ENCODE results near the gene LPO.

The LPO gene

DNA sequence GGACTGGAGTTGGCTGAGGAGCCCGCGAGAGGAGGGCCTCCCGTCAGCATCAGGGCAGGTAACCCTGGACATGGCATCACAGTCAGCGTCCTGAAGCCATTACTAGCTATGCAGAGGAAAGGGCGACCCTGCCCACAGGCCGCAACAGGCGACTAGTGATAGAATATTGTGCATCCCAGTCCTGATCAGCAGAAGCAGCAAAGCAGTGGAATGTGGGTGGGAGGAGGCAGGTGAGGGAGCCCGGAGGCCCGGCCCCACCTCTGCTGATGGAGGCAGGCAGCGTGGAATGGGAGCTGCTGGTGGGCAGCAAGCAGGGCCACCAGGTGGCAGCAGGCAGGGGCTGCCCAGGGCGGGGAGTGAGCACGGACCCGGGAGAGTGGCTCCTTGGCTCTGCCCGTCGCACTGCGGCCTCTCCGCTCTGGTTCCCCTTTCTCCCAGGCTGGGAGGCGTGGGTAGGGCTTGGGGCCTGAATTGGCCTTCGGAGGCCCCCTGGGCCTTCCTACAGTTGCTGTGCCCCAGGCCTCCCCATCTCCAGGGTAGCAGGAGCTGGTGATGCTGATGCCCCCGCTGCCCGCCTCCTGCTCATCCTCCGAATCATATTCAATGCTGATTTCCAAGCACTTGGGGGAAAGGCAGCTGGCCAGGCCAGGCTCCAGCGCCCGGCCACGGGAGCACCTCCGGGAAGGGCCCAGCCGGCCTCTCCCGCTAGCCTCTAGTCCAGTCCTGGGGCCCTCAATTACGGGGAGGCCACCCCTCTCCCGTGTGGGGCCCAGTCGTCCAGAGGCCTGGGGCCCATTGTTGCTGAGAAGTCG is 70.0 kb downstream of the LPO start:
- no peaks in the 10 kb centered on the region for H3K27me3 Mint-ChIP-seq
- no peak overlapping the region for H3K4me3 Mint-ChIP-seq
- DNase-seq (ENCODE audit: low spot score in 2 of 2), result peak in 1 of 2 donors; percentile 8
- no peaks in the 10 kb centered on the region for H3K9me3 Mint-ChIP-seq
- H3K36me3 Mint-ChIP-seq (ENCODE audit: insufficient read depth), result peaks cover 14% of the 10 kb centered on the region
- peaks cover 5% of the 10 kb centered on the region for H3K4me1 Mint-ChIP-seq
- no peak overlapping the region for H3K27ac Mint-ChIP-seq (ENCODE audit: low read depth)
- ATAC-seq (replicated peaks; ENCODE audit: extremely low read depth, poor library complexity, severe bottlenecking), result no peak

DNA sequence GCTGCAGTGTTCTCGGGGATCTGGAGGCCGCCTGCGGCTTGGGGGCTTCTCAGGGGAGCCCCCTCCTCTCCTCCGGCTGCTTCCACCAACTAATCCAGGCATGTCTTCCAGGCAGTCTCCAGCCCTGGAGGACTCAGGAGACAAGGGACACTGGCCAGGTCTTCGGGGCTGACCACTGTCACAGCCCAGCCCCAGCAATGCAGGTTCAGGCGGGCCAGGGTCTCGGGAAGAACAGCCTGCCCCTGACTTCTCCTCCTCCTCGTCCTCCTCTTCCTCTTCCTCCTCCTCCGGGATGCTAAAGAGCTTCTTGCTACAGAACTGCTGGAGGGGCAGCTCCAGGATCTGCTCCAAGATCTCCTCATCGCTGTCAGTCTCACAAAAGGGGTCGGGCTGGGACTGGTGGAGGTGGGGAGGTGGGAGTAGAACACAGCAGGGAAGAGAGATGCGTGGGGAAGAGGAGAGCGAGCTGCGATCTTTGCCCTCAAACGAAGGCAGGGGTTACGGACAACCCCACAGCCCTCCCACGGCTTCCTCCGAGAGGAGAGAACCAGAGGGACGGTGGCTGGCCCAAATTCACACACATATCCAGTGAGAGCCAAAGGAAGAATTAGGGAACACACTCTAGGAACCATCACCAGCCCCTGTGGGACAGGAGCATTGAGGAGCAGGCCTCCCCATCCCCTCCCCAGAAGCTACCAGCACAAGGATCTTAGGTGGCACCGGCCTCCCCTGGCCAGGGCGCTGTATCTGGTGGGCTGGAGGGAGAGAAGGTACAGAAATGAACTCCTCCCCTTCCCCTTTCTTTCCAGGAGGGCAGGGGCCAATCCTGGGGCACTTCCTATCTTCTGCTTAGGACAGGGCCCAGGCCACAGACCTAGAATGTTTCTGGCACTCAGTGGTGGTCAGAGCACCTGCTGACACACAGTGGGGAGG is 70.9 kb downstream of the LPO start:
- H3K4me1 Mint-ChIP-seq, result peaks cover 2% of the 10 kb centered on the region
- H3K36me3 Mint-ChIP-seq (ENCODE audit: insufficient read depth), result peaks cover 20% of the 10 kb centered on the region
- no peak for ATAC-seq (replicated peaks; ENCODE audit: extremely low read depth, poor library complexity, severe bottlenecking)
- no peak overlapping the region for H3K27ac Mint-ChIP-seq (ENCODE audit: low read depth)
- no peaks in the 10 kb centered on the region for H3K27me3 Mint-ChIP-seq
- no peaks in the 10 kb centered on the region for H3K9me3 Mint-ChIP-seq
- DNase-seq (ENCODE audit: low spot score in 2 of 2), result peak in 1 of 2 donors; percentile 8
- no peak overlapping the region for H3K4me3 Mint-ChIP-seq

DNA sequence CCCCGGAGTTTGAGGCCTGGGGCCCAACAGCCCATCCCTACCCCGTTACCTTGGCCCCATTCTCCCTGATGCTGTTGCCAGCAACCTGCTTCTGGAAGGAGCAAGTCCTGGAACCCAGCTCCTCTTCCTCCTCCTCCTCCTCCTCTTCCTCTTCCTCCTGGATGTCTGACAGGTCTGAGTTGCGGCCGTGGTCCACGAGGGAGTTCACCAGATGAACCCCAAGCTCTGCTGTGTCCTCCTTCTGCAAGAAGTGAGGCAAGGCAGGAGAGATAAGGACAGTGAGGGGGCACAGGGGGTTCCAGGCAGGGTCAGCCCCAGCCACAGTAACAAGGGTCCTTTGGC is 71.5 kb downstream of the LPO start:
- Mint-ChIP-seq H3K9me3 (no peaks in the 10 kb centered on the region), H3K4me1 (no peaks in the 10 kb centered on the region), H3K4me3 (no peak overlapping the region), H3K27me3 (no peaks in the 10 kb centered on the region), H3K27ac (ENCODE audit: low read depth) (no peak overlapping the region), H3K36me3 (ENCODE audit: insufficient read depth) (peaks cover 22% of the 10 kb centered on the region)
- ATAC-seq (replicated peaks; ENCODE audit: extremely low read depth, poor library complexity, severe bottlenecking) (no peak), DNase-seq (ENCODE audit: low spot score in 2 of 2) (peak in 1 of 2 donors; percentile 6)

DNA sequence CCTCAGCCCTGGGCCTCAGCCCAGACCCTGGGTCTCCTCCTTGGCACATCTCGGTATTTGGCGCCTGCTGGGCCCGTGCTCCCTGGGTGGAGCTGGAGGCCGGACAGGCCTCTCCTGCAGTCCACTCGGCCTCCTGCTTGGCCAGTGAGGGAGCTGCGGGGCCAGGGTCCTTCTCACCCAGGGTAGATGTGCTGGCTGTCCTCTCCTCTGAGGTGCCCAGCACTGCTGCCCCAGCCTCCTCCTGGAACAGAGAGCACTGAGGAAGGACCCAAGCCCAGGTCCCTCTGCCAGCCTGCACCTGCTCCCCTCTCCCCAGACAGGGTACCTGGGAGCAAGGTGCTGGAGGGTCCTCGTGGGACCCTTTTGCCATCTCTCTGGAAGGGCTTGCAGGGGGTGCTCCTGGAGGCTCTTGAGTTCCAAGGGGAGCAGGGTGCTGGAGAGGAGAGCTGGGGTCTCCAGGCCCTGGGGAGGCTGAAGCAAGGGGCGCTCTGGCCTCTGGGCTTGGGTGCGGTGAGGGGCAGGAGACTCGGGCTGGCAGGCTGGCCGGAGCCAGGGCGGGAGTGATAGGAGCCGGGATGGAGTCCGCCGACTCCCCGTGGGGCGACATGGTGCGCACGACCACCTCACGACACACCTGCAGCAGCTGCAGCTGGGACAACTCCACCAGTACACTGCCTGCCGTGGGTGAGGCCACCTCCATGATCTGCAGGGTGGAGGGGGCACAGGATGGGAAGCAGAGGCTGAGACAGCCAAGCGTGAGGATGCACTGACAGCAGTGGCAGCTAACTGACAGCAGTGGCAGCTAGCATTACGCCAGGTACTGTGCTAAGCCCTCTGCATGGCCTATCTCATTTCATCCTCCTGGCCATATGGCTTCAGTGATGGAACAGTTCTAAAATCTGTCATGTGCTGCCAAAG is 72.4 kb downstream of the LPO start:
- no peak for ATAC-seq (replicated peaks; ENCODE audit: extremely low read depth, poor library complexity, severe bottlenecking)
- H3K27me3 Mint-ChIP-seq, result no peaks in the 10 kb centered on the region
- no peaks in the 10 kb centered on the region for H3K4me1 Mint-ChIP-seq
- DNase-seq (ENCODE audit: low spot score in 2 of 2), result peak in 1 of 2 donors; percentile 9
- peaks cover 23% of the 10 kb centered on the region for H3K36me3 Mint-ChIP-seq (ENCODE audit: insufficient read depth)
- no peak overlapping the region for H3K4me3 Mint-ChIP-seq
- H3K9me3 Mint-ChIP-seq, result no peaks in the 10 kb centered on the region
- no peak overlapping the region for H3K27ac Mint-ChIP-seq (ENCODE audit: low read depth)

DNA sequence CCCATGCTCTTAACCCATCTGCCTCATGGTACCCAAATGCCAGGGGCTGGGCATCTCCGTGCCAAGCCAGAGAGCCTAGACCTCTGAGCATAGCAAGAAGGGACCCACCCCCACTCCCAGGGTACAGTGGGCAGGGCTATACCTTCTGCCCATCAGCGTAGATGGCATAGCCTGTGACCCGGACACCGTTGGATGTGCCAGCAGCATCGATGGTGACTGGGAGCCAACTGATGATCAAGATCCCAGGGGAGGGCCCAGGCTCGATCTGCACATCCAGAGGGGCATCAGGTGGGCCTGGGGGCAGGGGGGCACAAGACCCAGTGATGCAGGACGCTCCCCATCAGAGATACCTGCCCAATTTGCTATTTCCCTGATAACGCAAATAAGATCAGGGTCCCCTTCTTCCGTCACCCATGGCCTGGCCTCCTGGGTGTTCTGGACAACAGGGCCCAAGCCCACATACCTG is 73.1 kb downstream of the LPO start:
- H3K27me3 Mint-ChIP-seq, result no peaks in the 10 kb centered on the region
- no peak overlapping the region for H3K27ac Mint-ChIP-seq (ENCODE audit: low read depth)
- H3K4me1 Mint-ChIP-seq, result no peaks in the 10 kb centered on the region
- DNase-seq (ENCODE audit: low spot score in 2 of 2) (peak in 1 of 2 donors; percentile 9), ATAC-seq (replicated peaks; ENCODE audit: extremely low read depth, poor library complexity, severe bottlenecking) (no peak)
- no peaks in the 10 kb centered on the region for H3K9me3 Mint-ChIP-seq
- no peak overlapping the region for H3K4me3 Mint-ChIP-seq
- peaks cover 23% of the 10 kb centered on the region for H3K36me3 Mint-ChIP-seq (ENCODE audit: insufficient read depth)

DNA sequence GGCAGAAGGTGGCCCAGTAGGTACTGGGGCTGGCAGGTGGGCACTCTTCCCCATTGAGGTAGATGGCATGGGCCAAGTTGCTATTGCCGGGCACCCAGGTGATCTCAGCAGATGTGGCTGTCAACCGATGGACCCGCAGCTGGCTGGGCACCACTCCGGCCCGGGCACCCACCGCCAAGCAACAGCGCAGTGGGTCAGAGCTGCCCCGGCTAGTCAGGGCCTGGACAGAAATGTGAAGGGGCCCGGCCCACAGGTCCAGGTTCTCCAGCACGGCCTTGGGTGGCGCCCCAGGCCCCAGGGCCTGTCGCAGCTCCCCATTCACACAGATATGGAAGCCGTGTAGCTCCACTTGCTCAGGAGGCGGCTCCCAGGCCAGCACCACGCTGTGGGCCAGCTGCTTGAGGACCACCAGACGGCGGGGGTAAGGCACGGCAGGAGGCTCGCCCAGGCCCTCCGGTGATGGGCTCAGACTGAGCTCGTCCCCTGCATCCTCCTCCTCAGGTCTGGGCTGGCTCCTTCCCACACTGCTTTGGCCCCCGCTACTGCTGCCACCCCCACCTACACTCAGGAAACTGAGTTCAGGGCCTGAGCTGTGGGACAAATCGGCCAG is 73.7 kb downstream of the LPO start:
- peak; percentile 7 to 9 for DNase-seq (ENCODE audit: low spot score in 2 of 2)
- Mint-ChIP-seq H3K27ac (ENCODE audit: low read depth) (peak overlapping the region; percentile 90), H3K36me3 (ENCODE audit: insufficient read depth) (peaks cover 25% of the 10 kb centered on the region), H3K4me3 (no peak overlapping the region), H3K4me1 (peaks cover 1% of the 10 kb centered on the region), H3K27me3 (no peaks in the 10 kb centered on the region), H3K9me3 (no peaks in the 10 kb centered on the region)
- no peak for ATAC-seq (replicated peaks; ENCODE audit: extremely low read depth, poor library complexity, severe bottlenecking)

DNA sequence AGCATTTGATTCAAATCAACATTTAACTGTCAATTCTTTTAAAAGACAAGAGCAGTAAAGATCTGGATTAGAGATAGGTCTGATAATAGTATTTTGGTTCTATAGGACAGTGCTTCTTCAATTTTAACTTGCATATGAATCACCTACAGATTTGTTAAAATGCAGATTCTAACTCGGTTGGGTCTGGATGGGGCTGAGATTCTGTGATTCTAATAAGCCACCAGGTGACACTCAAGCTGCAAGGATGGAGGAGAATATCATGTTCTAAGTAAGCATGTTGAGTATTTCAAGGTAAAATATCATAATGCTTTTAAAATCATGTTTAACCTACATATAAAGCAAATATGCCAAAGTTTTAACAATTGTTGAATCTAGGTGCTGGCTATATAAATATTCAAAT is 74.4 kb downstream of the LPO start:
- Mint-ChIP-seq H3K4me3 (no peak overlapping the region), H3K9me3 (no peaks in the 10 kb centered on the region), H3K27me3 (no peaks in the 10 kb centered on the region), H3K27ac (ENCODE audit: low read depth) (peak overlapping the region; percentile 90), H3K36me3 (ENCODE audit: insufficient read depth) (peaks cover 30% of the 10 kb centered on the region), H3K4me1 (peaks cover 8% of the 10 kb centered on the region)
- ATAC-seq (replicated peaks; ENCODE audit: extremely low read depth, poor library complexity, severe bottlenecking) (no peak), DNase-seq (ENCODE audit: low spot score in 2 of 2) (no peak)

DNA sequence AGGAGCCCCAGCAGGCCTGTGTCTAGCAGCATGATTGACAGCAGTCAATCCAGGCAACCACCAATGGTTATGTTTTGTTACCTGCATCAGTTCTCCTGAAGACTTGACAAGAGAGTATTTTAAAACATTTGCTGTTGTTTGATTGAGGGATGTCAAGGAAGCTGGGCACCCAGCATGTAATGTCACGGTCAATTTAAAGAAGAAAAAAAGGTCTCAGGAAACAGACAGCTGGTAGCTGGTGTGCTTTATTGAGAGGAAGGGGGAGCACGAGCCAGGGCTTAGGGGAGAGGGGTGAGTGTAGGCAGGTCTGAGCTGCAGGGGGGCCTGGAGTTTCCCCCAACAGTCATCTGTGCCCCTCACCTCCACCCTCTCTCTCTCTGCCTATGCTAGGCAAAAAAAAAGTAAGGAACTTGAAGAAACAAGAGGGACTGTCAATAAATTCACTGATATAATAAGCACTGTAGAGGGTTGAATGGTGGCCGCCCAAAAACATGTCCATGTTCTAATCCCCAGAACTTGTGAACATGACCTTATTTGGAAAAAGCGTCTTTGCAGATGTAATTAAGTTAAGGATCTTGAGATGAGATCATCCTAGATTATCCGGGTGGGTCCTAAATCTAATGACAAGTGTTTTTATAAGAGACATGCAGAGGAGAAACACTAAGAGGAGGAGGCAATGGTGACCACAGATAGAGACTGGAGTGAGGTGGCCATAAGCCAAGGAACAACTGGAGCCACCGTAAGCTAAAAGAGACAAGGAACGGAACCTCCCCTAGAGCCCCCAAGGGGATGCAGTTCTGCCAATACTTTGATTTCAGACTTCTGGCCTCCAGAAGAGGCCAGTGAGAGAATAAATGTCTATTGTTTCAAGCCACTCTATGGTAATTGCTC is 75.7 kb downstream of the LPO start:
- no peaks in the 10 kb centered on the region for H3K9me3 Mint-ChIP-seq
- DNase-seq (ENCODE audit: low spot score in 2 of 2) (peak in 1 of 2 donors; percentile 10), ATAC-seq (replicated peaks; ENCODE audit: extremely low read depth, poor library complexity, severe bottlenecking) (no peak)
- no peaks in the 10 kb centered on the region for H3K27me3 Mint-ChIP-seq
- peaks cover 13% of the 10 kb centered on the region for H3K4me1 Mint-ChIP-seq
- H3K36me3 Mint-ChIP-seq (ENCODE audit: insufficient read depth), result peaks cover 33% of the 10 kb centered on the region
- H3K27ac Mint-ChIP-seq (ENCODE audit: low read depth), result no peak overlapping the region
- H3K4me3 Mint-ChIP-seq, result no peak overlapping the region

DNA sequence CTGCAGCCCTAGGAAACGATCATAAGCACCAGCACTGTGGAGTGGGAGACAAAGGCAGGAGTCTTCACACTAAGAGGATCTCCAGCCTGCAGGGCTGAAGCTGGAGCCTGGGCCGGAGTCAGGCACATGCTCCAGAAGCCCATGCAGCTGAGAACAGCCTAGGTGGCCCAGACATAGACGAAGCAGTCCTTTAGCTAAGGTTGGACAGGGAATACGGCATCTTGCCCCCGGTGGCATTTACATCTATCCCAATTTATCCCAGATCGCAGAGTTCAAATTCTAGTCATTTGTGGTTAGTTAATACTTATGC is 76.3 kb downstream of the LPO start:
- H3K4me1 Mint-ChIP-seq, result peaks cover 13% of the 10 kb centered on the region
- H3K36me3 Mint-ChIP-seq (ENCODE audit: insufficient read depth), result peaks cover 35% of the 10 kb centered on the region
- no peaks in the 10 kb centered on the region for H3K27me3 Mint-ChIP-seq
- no peak overlapping the region for H3K27ac Mint-ChIP-seq (ENCODE audit: low read depth)
- no peaks in the 10 kb centered on the region for H3K9me3 Mint-ChIP-seq
- no peak overlapping the region for H3K4me3 Mint-ChIP-seq
- DNase-seq (ENCODE audit: low spot score in 2 of 2) (peak in 1 of 2 donors; percentile 8), ATAC-seq (replicated peaks; ENCODE audit: extremely low read depth, poor library complexity, severe bottlenecking) (no peak)

DNA sequence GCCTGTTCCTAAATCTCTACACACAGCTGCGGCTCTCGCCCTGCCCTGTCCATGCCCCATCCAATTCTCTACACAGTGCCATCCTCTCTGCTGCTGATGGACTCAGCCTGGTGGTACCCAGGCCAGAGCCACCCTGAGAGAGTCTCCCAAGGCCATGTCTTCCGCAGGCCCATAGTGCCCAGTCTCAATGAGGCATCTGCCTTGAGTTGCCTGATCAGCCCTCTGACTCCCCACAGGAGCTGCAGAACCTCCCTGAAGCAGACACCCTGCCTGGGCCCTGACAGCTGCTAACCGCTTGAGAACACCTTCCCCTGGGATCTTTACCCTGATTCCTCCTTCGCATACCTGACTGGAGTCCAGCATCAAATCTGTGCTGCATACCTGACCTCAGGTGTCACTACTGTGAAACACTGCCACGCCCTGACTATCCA is 76.9 kb downstream of the LPO start:
- peak overlapping the region; percentile 5 for H3K27ac Mint-ChIP-seq (ENCODE audit: low read depth)
- H3K27me3 Mint-ChIP-seq, result no peaks in the 10 kb centered on the region
- DNase-seq (ENCODE audit: low spot score in 2 of 2), result peak in 1 of 2 donors; percentile 10
- H3K36me3 Mint-ChIP-seq (ENCODE audit: insufficient read depth), result peaks cover 37% of the 10 kb centered on the region
- no peak overlapping the region for H3K4me3 Mint-ChIP-seq
- peaks cover 13% of the 10 kb centered on the region for H3K4me1 Mint-ChIP-seq
- no peaks in the 10 kb centered on the region for H3K9me3 Mint-ChIP-seq
- no peak for ATAC-seq (replicated peaks; ENCODE audit: extremely low read depth, poor library complexity, severe bottlenecking)

DNA sequence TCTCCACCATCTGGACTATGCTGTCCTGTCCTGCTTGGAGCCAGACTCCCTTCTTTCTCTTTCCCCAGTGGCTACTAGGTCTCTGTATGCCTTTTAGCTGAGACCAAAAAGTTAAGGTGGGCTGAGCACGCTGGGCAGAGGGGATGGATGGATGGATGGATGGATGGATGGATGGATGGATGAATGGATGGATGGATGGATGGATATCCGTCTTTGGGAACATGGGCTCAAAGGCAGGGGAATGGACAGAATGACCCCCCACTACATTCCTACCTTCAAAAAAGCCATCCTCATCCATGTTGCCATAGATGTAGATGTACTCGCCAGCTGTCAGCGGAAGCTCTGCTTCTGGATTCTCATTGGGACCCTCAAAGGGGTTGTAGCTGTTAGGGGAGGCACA is 77.4 kb downstream of the LPO start:
- H3K9me3 Mint-ChIP-seq, result no peaks in the 10 kb centered on the region
- H3K27me3 Mint-ChIP-seq, result no peaks in the 10 kb centered on the region
- ATAC-seq (replicated peaks; ENCODE audit: extremely low read depth, poor library complexity, severe bottlenecking) (no peak), DNase-seq (ENCODE audit: low spot score in 2 of 2) (peak in 1 of 2 donors; percentile 5)
- H3K4me3 Mint-ChIP-seq, result no peak overlapping the region
- peaks cover 37% of the 10 kb centered on the region for H3K36me3 Mint-ChIP-seq (ENCODE audit: insufficient read depth)
- H3K4me1 Mint-ChIP-seq, result peaks cover 13% of the 10 kb centered on the region
- peak overlapping the region; percentile 5 for H3K27ac Mint-ChIP-seq (ENCODE audit: low read depth)
